ENCODE results near the gene LRFN2.
A peak's percentile ranks its signal among the peaks of the same experiment; 100 is the strongest.

LRFN2 gene

DNA sequence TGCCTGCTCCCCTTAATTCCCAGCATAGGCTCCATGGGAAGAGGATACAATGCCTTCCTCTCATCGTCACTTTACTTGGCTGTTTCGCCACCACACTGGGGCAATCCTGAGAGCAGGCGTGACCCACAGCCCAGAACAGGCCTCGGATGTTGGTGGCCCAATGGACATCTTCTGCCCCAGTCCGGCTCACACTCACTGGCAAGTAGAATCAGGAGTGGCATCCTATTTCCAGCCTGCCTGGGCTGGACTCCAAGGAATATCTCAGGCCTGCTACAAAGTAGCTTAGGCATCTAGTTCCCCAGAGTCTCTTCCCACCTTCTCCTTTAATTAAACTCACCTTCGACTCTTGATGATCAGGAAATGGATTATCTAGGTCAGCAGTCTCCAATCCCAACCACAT lies 110.5 kb downstream of the LRFN2 start:
- Histone ChIP-seq H3K4me1 (peaks cover 15% of the 10 kb centered on the region), H3K27ac (no peak overlapping the region), H3K4me2 (ENCODE audit: low read length) (no peak overlapping the region), H3K9me3 (ENCODE audit: control insufficient read depth, low read length) (no peaks in the 10 kb centered on the region), H3K79me2 (no peaks in the 10 kb centered on the region), H3K36me3 (ENCODE audit: control insufficient read depth, insufficient read depth, low read length) (no peaks in the 10 kb centered on the region), H3K9ac (no peak overlapping the region), H3K27me3 (ENCODE audit: control insufficient read depth, insufficient read depth, low read length) (no peaks in the 10 kb centered on the region), H3K4me3 (ENCODE audit: low read depth, low read length) (no peak overlapping the region), H2AFZ (no peak overlapping the region)
- TF ChIP-seq, protein P1, sequence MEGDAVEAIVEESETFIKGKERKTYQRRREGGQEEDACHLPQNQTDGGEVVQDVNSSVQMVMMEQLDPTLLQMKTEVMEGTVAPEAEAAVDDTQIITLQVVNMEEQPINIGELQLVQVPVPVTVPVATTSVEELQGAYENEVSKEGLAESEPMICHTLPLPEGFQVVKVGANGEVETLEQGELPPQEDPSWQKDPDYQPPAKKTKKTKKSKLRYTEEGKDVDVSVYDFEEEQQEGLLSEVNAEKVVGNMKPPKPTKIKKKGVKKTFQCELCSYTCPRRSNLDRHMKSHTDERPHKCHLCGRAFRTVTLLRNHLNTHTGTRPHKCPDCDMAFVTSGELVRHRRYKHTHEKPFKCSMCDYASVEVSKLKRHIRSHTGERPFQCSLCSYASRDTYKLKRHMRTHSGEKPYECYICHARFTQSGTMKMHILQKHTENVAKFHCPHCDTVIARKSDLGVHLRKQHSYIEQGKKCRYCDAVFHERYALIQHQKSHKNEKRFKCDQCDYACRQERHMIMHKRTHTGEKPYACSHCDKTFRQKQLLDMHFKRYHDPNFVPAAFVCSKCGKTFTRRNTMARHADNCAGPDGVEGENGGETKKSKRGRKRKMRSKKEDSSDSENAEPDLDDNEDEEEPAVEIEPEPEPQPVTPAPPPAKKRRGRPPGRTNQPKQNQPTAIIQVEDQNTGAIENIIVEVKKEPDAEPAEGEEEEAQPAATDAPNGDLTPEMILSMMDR (IDR thresholded peaks at IDR 0.05) = no peak

DNA sequence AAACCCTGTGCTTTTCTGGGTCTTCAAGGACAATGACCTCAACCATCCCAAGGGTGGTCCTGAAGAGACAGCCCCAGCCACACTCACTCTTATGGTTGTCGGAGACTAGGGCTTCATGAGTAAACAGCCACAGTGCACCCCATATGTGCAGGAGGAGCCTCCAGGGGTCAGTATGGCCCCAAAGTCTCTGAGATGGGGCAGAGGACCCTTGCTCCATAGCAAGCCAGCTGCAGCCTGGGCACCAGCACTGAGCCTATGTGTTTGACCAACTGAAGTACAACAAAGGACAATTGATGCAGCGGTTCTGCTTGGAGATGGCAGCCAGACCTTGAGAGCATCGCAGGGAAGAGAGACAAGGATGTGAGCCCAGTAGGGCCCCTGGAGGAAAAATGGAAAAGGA lies 112.2 kb downstream of the LRFN2 start:
- TF ChIP-seq, protein P1 (IDR thresholded peaks at IDR 0.05) = no peak
- no peak overlapping the region for H3K27ac ChIP-seq
- H3K4me2 ChIP-seq (ENCODE audit: low read length) = no peak overlapping the region
- H3K4me3 ChIP-seq (ENCODE audit: low read depth, low read length) = no peak overlapping the region
- no peak overlapping the region for H3K9ac ChIP-seq
- H3K79me2 ChIP-seq = no peaks in the 10 kb centered on the region
- H3K27me3 ChIP-seq (ENCODE audit: control insufficient read depth, insufficient read depth, low read length) = no peaks in the 10 kb centered on the region
- peaks cover 15% of the 10 kb centered on the region for H3K4me1 ChIP-seq
- no peaks in the 10 kb centered on the region for H3K9me3 ChIP-seq (ENCODE audit: control insufficient read depth, low read length)
- no peak overlapping the region for H2AFZ ChIP-seq
- H3K36me3 ChIP-seq (ENCODE audit: control insufficient read depth, insufficient read depth, low read length) = no peaks in the 10 kb centered on the region

DNA sequence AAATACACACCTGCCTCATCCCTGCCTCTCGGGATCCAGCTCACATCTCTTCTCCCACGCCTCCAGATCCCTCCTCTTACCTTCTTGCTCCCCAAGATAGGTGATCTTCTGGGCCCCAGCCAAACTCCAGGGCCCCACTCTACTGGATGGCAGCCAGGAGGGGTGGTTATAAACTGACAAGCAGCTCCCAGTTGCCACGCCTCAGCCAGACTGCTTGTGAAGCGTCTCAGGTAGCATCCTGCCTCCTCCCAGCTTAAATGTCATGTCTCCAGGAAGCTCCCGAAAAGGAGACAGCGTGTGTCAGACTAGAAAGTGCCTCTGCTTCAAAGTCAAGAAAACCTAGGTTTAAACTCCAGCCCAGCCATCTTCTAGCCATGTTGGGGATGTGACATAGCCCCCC lies 114.1 kb downstream of the LRFN2 start:
- Histone ChIP-seq H3K4me3 (ENCODE audit: low read depth, low read length) (no peak overlapping the region), H3K4me2 (ENCODE audit: low read length) (no peak overlapping the region), H3K79me2 (no peaks in the 10 kb centered on the region), H2AFZ (peak overlapping the region; percentile 6), H3K27me3 (ENCODE audit: control insufficient read depth, insufficient read depth, low read length) (no peaks in the 10 kb centered on the region), H3K9ac (no peak overlapping the region), H3K9me3 (ENCODE audit: control insufficient read depth, low read length) (no peaks in the 10 kb centered on the region), H3K36me3 (ENCODE audit: control insufficient read depth, insufficient read depth, low read length) (no peaks in the 10 kb centered on the region), H3K27ac (no peak overlapping the region), H3K4me1 (peaks cover 13% of the 10 kb centered on the region)
- TF ChIP-seq, protein P1 (IDR thresholded peaks at IDR 0.05) = no peak

DNA sequence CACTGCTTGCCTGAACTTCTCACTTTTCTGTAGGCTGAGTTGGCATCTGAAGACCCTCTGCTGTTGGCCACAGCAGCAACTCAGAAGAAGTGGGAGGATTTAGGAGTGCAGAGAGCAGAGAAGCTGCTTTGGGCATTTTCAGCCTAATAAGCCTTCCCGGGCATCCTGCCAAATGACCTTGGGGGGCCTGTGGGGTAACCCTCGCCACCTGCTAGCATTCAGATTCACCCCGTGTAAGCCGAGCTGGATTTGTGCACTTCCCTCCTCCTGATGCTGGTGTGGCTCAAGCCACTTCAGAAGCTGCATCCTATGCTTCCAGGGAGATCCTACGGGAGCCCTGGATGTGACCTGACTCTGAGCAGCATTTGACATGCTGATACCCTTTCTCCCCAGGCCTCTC lies 114.8 kb downstream of the LRFN2 start:
- Histone ChIP-seq H3K27me3 (ENCODE audit: control insufficient read depth, insufficient read depth, low read length) (no peaks in the 10 kb centered on the region), H3K27ac (no peak overlapping the region), H3K79me2 (no peaks in the 10 kb centered on the region), H3K9ac (no peak overlapping the region), H2AFZ (no peak overlapping the region), H3K9me3 (ENCODE audit: control insufficient read depth, low read length) (no peaks in the 10 kb centered on the region), H3K4me3 (ENCODE audit: low read depth, low read length) (no peak overlapping the region), H3K4me1 (peaks cover 13% of the 10 kb centered on the region), H3K36me3 (ENCODE audit: control insufficient read depth, insufficient read depth, low read length) (no peaks in the 10 kb centered on the region), H3K4me2 (ENCODE audit: low read length) (no peak overlapping the region)
- TF ChIP-seq, protein P1 (IDR thresholded peaks at IDR 0.05) = no peak

DNA sequence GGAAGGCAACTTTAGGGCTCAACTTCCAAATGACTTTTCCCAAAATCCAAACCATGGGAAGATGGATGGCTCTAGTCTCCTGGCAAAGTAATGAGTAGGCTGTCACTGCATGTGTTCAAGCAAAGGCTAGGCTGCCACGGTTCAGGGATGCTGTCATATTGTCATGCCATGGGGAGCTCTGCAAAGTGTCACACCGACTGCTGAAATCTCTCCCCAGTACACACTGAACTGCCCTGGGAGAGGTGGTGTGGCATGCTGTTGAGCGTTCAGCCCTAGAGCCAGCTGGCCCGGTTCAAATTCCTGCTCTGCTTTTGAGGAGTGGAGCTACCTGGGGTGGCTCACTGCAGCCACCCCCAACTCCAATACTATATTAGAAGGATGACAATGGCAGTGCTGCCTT lies 115.9 kb downstream of the LRFN2 start:
- no peaks in the 10 kb centered on the region for H3K27me3 ChIP-seq (ENCODE audit: control insufficient read depth, insufficient read depth, low read length)
- H3K4me2 ChIP-seq (ENCODE audit: low read length) = no peak overlapping the region
- no peak overlapping the region for H3K9ac ChIP-seq
- H3K4me3 ChIP-seq (ENCODE audit: low read depth, low read length) = no peak overlapping the region
- H2AFZ ChIP-seq = no peak overlapping the region
- H3K79me2 ChIP-seq = no peaks in the 10 kb centered on the region
- no peak overlapping the region for H3K27ac ChIP-seq
- peaks cover 13% of the 10 kb centered on the region for H3K4me1 ChIP-seq
- H3K36me3 ChIP-seq (ENCODE audit: control insufficient read depth, insufficient read depth, low read length) = no peaks in the 10 kb centered on the region
- TF ChIP-seq, protein P1 (IDR thresholded peaks at IDR 0.05) = no peak
- H3K9me3 ChIP-seq (ENCODE audit: control insufficient read depth, low read length) = no peaks in the 10 kb centered on the region

All from parathyroid adenoma (tissue), 2 donors.